B cell (primary cell): ENCODE measurements around the gene KIR3DL2. TPM values are rescaled to one million over a fixed set of nuclear protein-coding genes. Genes with fewer than 3 reads are reported as not detected.

Source experiments
- ATAC-seq: fragments of 200-7000 bp; cut with Tn5 transposase; one replicate; pipeline ENCODE4 v1.10.0; 2021; ENCODE audit warnings: low read depth, mild to moderate bottlenecking, moderate number of reproducible peaks, moderate library complexity
- CTCF ChIA-PET: fragments of 350-600 bp; sonication (Branson Sonifier 250); formaldehyde crosslinking; loops from one replicate; lab custom pipeline; 2021; ENCODE audit warnings: antibody characterized with exemption, inconsistent platforms; lab: Charles Lee
- POLR2A ChIA-PET: fragments of 350-600 bp; sonication (Branson Sonifier 250); formaldehyde crosslinking; loops from one replicate; lab custom pipeline; 2021; ENCODE audit warnings: antibody characterized with exemption; lab: Charles Lee
- DNase-seq: peaks from one replicate; pipeline ENCODE4 v3.0.0; 2013
- H2AFZ ChIP-seq: 2 replicates; pipeline ENCODE4 v1.6.1; 2012; ENCODE audit warnings: mild to moderate bottlenecking, low read depth, low read length; ENCODE audit not compliant: insufficient read depth, poor library complexity, severe bottlenecking
- H3K27ac ChIP-seq, 2 donors: 1 replicate in 1 of 2; 2 replicates in 1 of 2; pipeline ENCODE4 v1.5.1; 2012 to 2013; ENCODE audit warnings: low read length in 2 of 2, mild to moderate bottlenecking in 2 of 2, moderate library complexity in 1 of 2
- H3K27me3 ChIP-seq, 4 experiments: fragments of 200-600 bp in 1 of 4; sonication (generic) in 1 of 4; replicated peaks in 1 of 4; 1 replicate in 2 of 4; 2 replicates in 2 of 4; pipeline versions ENCODE4 v1.6.1 to v1.7.0; 2013 to 2016; ENCODE audit warnings: low read length in 3 of 4, mild to moderate bottlenecking in 2 of 4, mixed read lengths in 1 of 4, moderate library complexity in 1 of 4; ENCODE audit not compliant: insufficient read depth in 4 of 4, control insufficient read depth in 3 of 4; ENCODE audit errors: control extremely low read depth in 1 of 4
- H3K36me3 ChIP-seq, 2 experiments: replicated peaks in 1 of 2; 1 replicate in 1 of 2; 2 replicates in 1 of 2; pipeline versions ENCODE4 v1.6.1 to v1.7.1; 2013; ENCODE audit warnings: low read length in 1 of 2; ENCODE audit not compliant: insufficient read depth in 2 of 2, control insufficient read depth in 1 of 2; ENCODE audit errors: control extremely low read depth in 1 of 2, extremely low read depth in 1 of 2
- H3K4me1 ChIP-seq, 2 donors: fragments of 200-600 bp in 1 of 2; sonication (generic) in 1 of 2; 1 replicate in 1 of 2; 2 replicates in 1 of 2; pipeline versions ENCODE4 v1.5.1 to v1.6.1; 2013 to 2017; ENCODE audit warnings: low read length in 2 of 2; ENCODE audit not compliant: control insufficient read depth in 2 of 2, insufficient read depth in 2 of 2
- H3K4me2 ChIP-seq: replicated peaks from 2 replicates; pipeline ENCODE3; 2012; ENCODE audit warnings: mild to moderate bottlenecking, low read depth, low read length; ENCODE audit not compliant: poor library complexity, severe bottlenecking
- H3K4me3 ChIP-seq, 5 experiments: fragments of 200-600 bp in 1 of 5; sonication (generic) in 1 of 5; 1 replicate in 3 of 5; 2 replicates in 2 of 5; pipeline versions ENCODE4 v1.5.1 to v1.7.0; 2011 to 2016; ENCODE audit warnings: low read length in 4 of 5, mild to moderate bottlenecking in 4 of 5, low read depth in 2 of 5, control low read depth in 1 of 5, moderate library complexity in 1 of 5; ENCODE audit not compliant: insufficient read depth in 1 of 5; ENCODE audit errors: control extremely low read depth in 1 of 5, extremely low read depth in 1 of 5
- H3K79me2 ChIP-seq: fragments of 200-600 bp; sonication (generic); one replicate; pipeline ENCODE4 v1.6.0; 2016; ENCODE audit warnings: low read length; ENCODE audit not compliant: control insufficient read depth, insufficient read depth
- H3K9ac ChIP-seq: fragments of 200-600 bp; sonication (generic); 2 replicates; pipeline ENCODE4 v1.6.1; 2017; ENCODE audit warnings: mild to moderate bottlenecking, low read length, moderate library complexity
- H3K9me3 ChIP-seq, 3 donors: one replicate each; pipeline versions ENCODE4 v1.6.1 to v1.7.1; 2013; ENCODE audit warnings: low read length in 2 of 3; ENCODE audit not compliant: control insufficient read depth in 2 of 3, insufficient read depth in 1 of 3; ENCODE audit errors: control extremely low read depth in 1 of 3
- H4K20me1 ChIP-seq: 2 replicates; pipeline ENCODE4 v1.6.0; 2012; ENCODE audit warnings: mild to moderate bottlenecking, low read length; ENCODE audit not compliant: insufficient read depth, control insufficient read depth, poor library complexity, severe bottlenecking
- H3K27ac Mint-ChIP-seq: one replicate; pipeline ENCODE4 v1.8.0; 2021; ENCODE audit warnings: mixed read lengths
- H3K27me3 Mint-ChIP-seq: one replicate; pipeline ENCODE4 v1.8.0; 2021; ENCODE audit warnings: mixed read lengths
- H3K4me1 Mint-ChIP-seq: one replicate; pipeline ENCODE4 v1.8.0; 2021; ENCODE audit warnings: mixed read lengths
- H3K4me3 Mint-ChIP-seq: one replicate; pipeline ENCODE4 v1.8.0; 2021; ENCODE audit warnings: mixed read lengths
- H3K9me3 Mint-ChIP-seq: one replicate; pipeline ENCODE4 v1.8.0; 2022; ENCODE audit warnings: mixed read lengths; ENCODE audit not compliant: insufficient read depth
- EZH2 ChIP-seq: IDR thresholded peaks from 2 replicates; pipeline ENCODE4 v1.6.1; 2012; ENCODE audit warnings: borderline replicate concordance, low read depth, mild to moderate bottlenecking, moderate library complexity, low read length; ENCODE audit not compliant: insufficient read depth, poor library complexity, severe bottlenecking
- WGBS: methylation state at CpG from one replicate; pipeline ENCODE4 v1.1.5; 2013; ENCODE audit warnings: missing lambda C conversion rate; ENCODE audit not compliant: insufficient coverage; 5-methylcytosine and 5-hydroxymethylcytosine counted together
- intact Hi-C: fragments of 100-400 bp; cut with micrococcal nuclease; formaldehyde crosslinking; loops from one replicate; pipeline ENCODE4 v1.10.0; 2022
- polyA plus RNA-seq: library from polyadenylated mRNA; depleted of rRNA; stranded (reverse); fragments of >200 nt; gene quantifications from 2 replicates; pipeline ENCODE4 v1.2.3, GENCODE V29; 2012
- total RNA-seq, 2 donors: library from RNA; stranded (reverse); fragments of 120-200 nt in 1 of 2; gene quantifications; 1 replicate in 1 of 2; 2 replicates in 1 of 2; pipeline versions ENCODE4 v1.2.3 to v1.2.4, GENCODE V29; 2013 to 2022
- TF ChIP-seq, protein P1 (sequence below): fragments of 200-600 bp; IDR thresholded peaks from one replicate; pipeline ENCODE4 v1.8.0; 2022; ENCODE audit warnings: antibody characterized with exemption, mild to moderate bottlenecking

The KIR3DL2 gene
- total and polyA plus RNA-seq, 2 donors (not counting 1 experiment from before 2014, with no cell fraction given): 0.17 to 0.30 TPM

DNA sequence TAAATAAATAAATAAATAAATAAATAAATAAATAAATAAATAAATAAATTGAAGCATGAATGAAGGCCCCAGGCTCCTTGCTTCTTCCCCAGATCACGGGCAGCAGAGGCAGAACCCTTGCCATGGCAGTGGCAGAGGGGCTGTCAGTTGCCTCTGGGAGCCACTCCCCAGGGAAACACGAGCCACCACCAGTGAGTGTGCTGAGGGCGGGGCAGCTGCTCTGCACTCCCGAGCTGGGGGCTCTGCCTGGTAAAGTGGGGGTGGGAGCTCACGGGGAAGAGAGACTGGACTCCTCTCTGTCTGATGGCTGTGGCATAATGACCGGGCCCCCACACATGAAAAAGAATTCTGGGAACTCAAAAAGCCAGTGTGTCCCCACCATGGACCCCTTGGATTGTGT, 31.6 kb downstream of the KIR3DL2 start:
- Mint-ChIP-seq H3K27me3 (peaks cover 30% of the 10 kb centered on the region), H3K27ac (no peak overlapping the region), H3K4me3 (no peak overlapping the region), H3K4me1 (no peaks in the 10 kb centered on the region), H3K9me3 (no peaks in the 10 kb centered on the region)
- ChIA-PET CTCF (interaction anchor here (1.2 kb wide), 1 partner anchor 258 kb away, joined by 3 read pairs; no protein-coding TSS in a partner anchor), POLR2A (no interaction called here)
- no peak for TF ChIP-seq EZH2
- TF ChIP-seq, protein P1, sequence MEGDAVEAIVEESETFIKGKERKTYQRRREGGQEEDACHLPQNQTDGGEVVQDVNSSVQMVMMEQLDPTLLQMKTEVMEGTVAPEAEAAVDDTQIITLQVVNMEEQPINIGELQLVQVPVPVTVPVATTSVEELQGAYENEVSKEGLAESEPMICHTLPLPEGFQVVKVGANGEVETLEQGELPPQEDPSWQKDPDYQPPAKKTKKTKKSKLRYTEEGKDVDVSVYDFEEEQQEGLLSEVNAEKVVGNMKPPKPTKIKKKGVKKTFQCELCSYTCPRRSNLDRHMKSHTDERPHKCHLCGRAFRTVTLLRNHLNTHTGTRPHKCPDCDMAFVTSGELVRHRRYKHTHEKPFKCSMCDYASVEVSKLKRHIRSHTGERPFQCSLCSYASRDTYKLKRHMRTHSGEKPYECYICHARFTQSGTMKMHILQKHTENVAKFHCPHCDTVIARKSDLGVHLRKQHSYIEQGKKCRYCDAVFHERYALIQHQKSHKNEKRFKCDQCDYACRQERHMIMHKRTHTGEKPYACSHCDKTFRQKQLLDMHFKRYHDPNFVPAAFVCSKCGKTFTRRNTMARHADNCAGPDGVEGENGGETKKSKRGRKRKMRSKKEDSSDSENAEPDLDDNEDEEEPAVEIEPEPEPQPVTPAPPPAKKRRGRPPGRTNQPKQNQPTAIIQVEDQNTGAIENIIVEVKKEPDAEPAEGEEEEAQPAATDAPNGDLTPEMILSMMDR: no peak
- DNase-seq: no peak
- no peak overlapping the region for H3K4me2 ChIP-seq
- no peaks in the 10 kb centered on the region for H3K36me3 ChIP-seq
- no peak overlapping the region for H2AFZ ChIP-seq
- no peaks in the 10 kb centered on the region for H3K79me2 ChIP-seq
- peaks cover 0 to 3% of the 10 kb centered on the region in 2 donors for H3K4me1 ChIP-seq
- peaks cover 0 to 22% (median 6%) of the 10 kb centered on the region in 4 experiments for H3K27me3 ChIP-seq
- H4K20me1 ChIP-seq: no peaks in the 10 kb centered on the region
- intact Hi-C loops: no loop called here
- no peak overlapping the region for H3K27ac ChIP-seq
- H3K9ac ChIP-seq: no peak overlapping the region
- peaks cover 0 to 12% (median 0%) of the 10 kb centered on the region in 3 donors for H3K9me3 ChIP-seq
- no peak overlapping the region for H3K4me3 ChIP-seq
- no peak for ATAC-seq
- WGBS: 68% methylated on average over 6 of the region's 6 CpGs

DNA sequence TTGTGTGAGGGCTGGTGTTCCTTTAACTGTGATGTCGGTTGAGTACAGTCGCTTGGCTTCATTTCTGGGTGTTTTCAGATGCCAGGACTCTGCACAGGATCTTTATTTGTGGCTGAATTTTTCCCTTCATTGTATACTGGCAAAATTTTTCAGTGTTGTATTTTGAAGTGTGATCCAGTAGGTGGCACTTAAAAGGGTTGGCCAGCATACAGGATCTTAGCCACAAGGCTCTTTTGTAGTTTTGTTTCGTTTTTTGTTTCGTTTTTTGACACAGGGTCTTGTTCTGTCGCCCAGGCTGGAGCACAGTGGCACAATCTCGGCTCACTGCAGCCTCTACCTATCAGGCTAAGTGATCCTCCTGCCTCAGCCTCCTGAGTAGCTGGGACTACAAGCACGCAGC, 32.5 kb downstream of the KIR3DL2 start:
- Histone ChIP-seq H3K4me2 (peak overlapping the region; percentile 24), H3K4me1 (peaks cover 0 to 3% of the 10 kb centered on the region in 2 donors), H3K9me3 (peaks cover 0 to 12% (median 0%) of the 10 kb centered on the region in 3 donors), H4K20me1 (no peaks in the 10 kb centered on the region), H3K4me3 (no peak overlapping the region), H2AFZ (peak overlapping the region; percentile 40), H3K36me3 (no peaks in the 10 kb centered on the region), H3K9ac (no peak overlapping the region), H3K27me3 (peaks cover 0 to 23% (median 6%) of the 10 kb centered on the region in 4 experiments), H3K79me2 (no peaks in the 10 kb centered on the region), H3K27ac (no peak overlapping the region)
- TF ChIP-seq, protein P1: no peak
- no peak for TF ChIP-seq EZH2
- DNase-seq (peak; percentile 13), ATAC-seq (no peak)
- Mint-ChIP-seq H3K27me3 (peaks cover 30% of the 10 kb centered on the region), H3K9me3 (no peaks in the 10 kb centered on the region), H3K4me1 (no peaks in the 10 kb centered on the region), H3K27ac (no peak overlapping the region), H3K4me3 (no peak overlapping the region)
- POLR2A ChIA-PET: no interaction called here
- 31% methylated on average over 6 of the region's 7 CpGs for WGBS
- intact Hi-C loops: no loop called here
- CTCF ChIA-PET: no interaction called here
